HCT116 (cell line): ENCODE results near the gene TMC6. TPM values are rescaled to one million over a fixed set of nuclear protein-coding genes. Genes with fewer than 3 reads are reported as not detected.

Source experiments
- ATAC-seq: fragments of 200-7000 bp; cut with Tn5 transposase; 2 replicates; pipeline ENCODE4 v1.9.1; 2020; ENCODE audit warnings: mild to moderate bottlenecking, moderate library complexity
- BruUV-seq: library from RNA; stranded (reverse); fragments of 400-500 nt; replicated peaks from 2 replicates; lab custom pipeline; 2021; lab: Mats Ljungman, UMichigan
- CTCF ChIA-PET: fragments of 300-600 bp; sonication (Branson Sonifier 250); formaldehyde crosslinking; loops from one replicate; lab custom pipeline; 2021; ENCODE audit warnings: antibody characterized with exemption; lab: Charles Lee
- POLR2A ChIA-PET: fragments of 300-600, 350-600 bp; sonication (Branson Sonifier 250); formaldehyde crosslinking; loops from one replicate; lab custom pipeline; 2021; ENCODE audit warnings: antibody characterized with exemption; lab: Charles Lee
- RAD21 ChIA-PET, 2 experiments: fragments of 300-600 bp; sonication (Branson Sonifier 250); formaldehyde crosslinking; loops; one replicate each; lab custom pipeline; 2023; ENCODE audit warnings: low total read pairs in 2 of 2; ENCODE audit not compliant: uncharacterized antibody in 2 of 2, unreplicated experiment in 2 of 2, low non-redundant PET in 1 of 2; lab: Charles Lee
- DNase-seq: peaks from one replicate; pipeline ENCODE4 v3.0.0-alpha.2; 2010; ENCODE audit warnings: low read depth, low spot score
- H2AFZ ChIP-seq: fragments of 200-600 bp; shearing (Covaris generic), sonication (generic); 2 replicates; pipeline ENCODE4 v1.6.1; 2017; ENCODE audit warnings: low read depth, mixed run types, mixed read lengths, antibody characterized with exemption, low read length; ENCODE audit not compliant: poor library complexity, severe bottlenecking
- H3K27ac ChIP-seq: 2 replicates; pipeline ENCODE4 v1.5.1; 2012; ENCODE audit warnings: low read depth, low read length
- H3K27me3 ChIP-seq: fragments of 200-600 bp; sonication (generic); 2 replicates; pipeline ENCODE4 v1.6.1; 2016; ENCODE audit warnings: mixed run types, low read length, mixed read lengths; ENCODE audit not compliant: insufficient read depth
- H3K36me3 ChIP-seq, 2 experiments: fragments of 200-500 bp in 1 of 2; fragments of 200-600 bp in 1 of 2; sonication (Bioruptor generic) in 1 of 2; sonication (generic) in 1 of 2; 2 replicates each; pipeline versions ENCODE4 v1.5.1 to v1.6.1; 2014 to 2016; ENCODE audit warnings: low read length in 2 of 2, inconsistent platforms in 1 of 2, mixed read lengths in 1 of 2, mixed run types in 1 of 2; ENCODE audit not compliant: insufficient read depth in 2 of 2, control insufficient read depth in 1 of 2
- H3K4me1 ChIP-seq, 2 experiments: fragments of 200-600 bp in 1 of 2; sonication (generic) in 1 of 2; 2 replicates each; pipeline versions ENCODE4 v1.5.1 to v1.6.1; 2012 to 2017; ENCODE audit warnings: low read length in 2 of 2, inconsistent platforms in 1 of 2, mild to moderate bottlenecking in 1 of 2, mixed read lengths in 1 of 2, mixed run types in 1 of 2, moderate library complexity in 1 of 2; ENCODE audit not compliant: insufficient read depth in 2 of 2, control insufficient read depth in 1 of 2
- H3K4me2 ChIP-seq: fragments of 200-600 bp; sonication (generic); 2 replicates; pipeline ENCODE4 v1.6.1; 2017; ENCODE audit warnings: mixed run types, low read length, mixed read lengths
- H3K4me3 ChIP-seq, 2 experiments: fragments of 200-600 bp in 1 of 2; sonication (generic) in 1 of 2; replicated peaks in 1 of 2; 2 replicates each; pipeline ENCODE4 v1.5.1; 2011 to 2016; ENCODE audit warnings: low read length in 2 of 2, control low read depth in 1 of 2, low read depth in 1 of 2, mild to moderate bottlenecking in 1 of 2, mixed read lengths in 1 of 2, mixed run types in 1 of 2
- H3K79me2 ChIP-seq: fragments of 200-600 bp; sonication (generic); 2 replicates; pipeline ENCODE4 v1.6.1; 2017; ENCODE audit warnings: mild to moderate bottlenecking, mixed run types, low read length, moderate library complexity, mixed read lengths; ENCODE audit not compliant: insufficient read depth
- H3K9ac ChIP-seq: fragments of 200-600 bp; sonication (generic); 2 replicates; pipeline ENCODE4 v1.6.1; 2016; ENCODE audit warnings: low read length, mixed read lengths
- H3K9me2 ChIP-seq: fragments of 200-600 bp; sonication (generic), shearing (Covaris generic); 2 replicates; pipeline ENCODE4 v1.6.1; 2017; ENCODE audit warnings: mixed run types, mild to moderate bottlenecking, moderate library complexity; ENCODE audit not compliant: insufficient read depth
- H3K9me3 ChIP-seq, 2 experiments: fragments of 200-500 bp in 1 of 2; fragments of 200-600 bp in 1 of 2; sonication (Bioruptor generic) in 1 of 2; sonication (generic) in 1 of 2; 2 replicates each; pipeline ENCODE4 v1.6.1; 2014 to 2017; ENCODE audit warnings: low read length in 2 of 2, mixed read lengths in 2 of 2, inconsistent platforms in 1 of 2, low read depth in 1 of 2, mild to moderate bottlenecking in 1 of 2, mixed run types in 1 of 2, moderate library complexity in 1 of 2; ENCODE audit not compliant: control insufficient read depth in 1 of 2, insufficient read depth in 1 of 2
- H4K20me1 ChIP-seq: fragments of 200-600 bp; sonication (generic), shearing (Covaris generic); 2 replicates; pipeline ENCODE4 v1.6.1; 2017; ENCODE audit warnings: mixed run types, mild to moderate bottlenecking, moderate library complexity; ENCODE audit not compliant: insufficient read depth
- EGR1 ChIP-seq: IDR thresholded peaks from 2 replicates; pipeline ENCODE4 v1.6.1; 2012; ENCODE audit warnings: low read depth
- ELF1 ChIP-seq: IDR thresholded peaks from 2 replicates; pipeline ENCODE4 v1.6.1; 2012; ENCODE audit warnings: low read depth, borderline replicate concordance
- FOSL1 ChIP-seq: IDR thresholded peaks from 2 replicates; pipeline ENCODE4 v1.6.1; 2012; ENCODE audit warnings: low read depth
- JUND ChIP-seq: IDR thresholded peaks from 2 replicates; pipeline ENCODE4 v1.6.1; 2012
- POLR2A ChIP-seq: IDR thresholded peaks from 2 replicates; pipeline ENCODE4 v1.7.0; 2011; ENCODE audit warnings: borderline replicate concordance; ENCODE audit not compliant: insufficient read depth, insufficient read length; ENCODE audit errors: extremely low read depth
- POLR2AphosphoS5 ChIP-seq: IDR thresholded peaks from 2 replicates; pipeline ENCODE4 v1.6.1; 2011; ENCODE audit warnings: mild to moderate bottlenecking, low read depth, low read length, moderate library complexity
- RAD21 ChIP-seq: IDR thresholded peaks from 2 replicates; pipeline ENCODE4 v1.6.1; 2012; ENCODE audit warnings: low read depth, mild to moderate bottlenecking
- SRF ChIP-seq: IDR thresholded peaks from 2 replicates; pipeline ENCODE4 v1.6.1; 2012; ENCODE audit warnings: low read depth
- TCF7L2 ChIP-seq: IDR thresholded peaks from 2 replicates; pipeline ENCODE4 v1.7.0; 2011; ENCODE audit warnings: borderline replicate concordance, inconsistent platforms; ENCODE audit not compliant: insufficient read depth, insufficient read length; ENCODE audit errors: extremely low read depth
- intact Hi-C: fragments of 100-400 bp; cut with micrococcal nuclease; formaldehyde crosslinking; loops from 2 replicates; pipeline ENCODE4 v1.10.0; 2022
- total RNA-seq: library from RNA; stranded (reverse); gene quantifications from one replicate; pipeline ENCODE4 v1.2.1, GENCODE V29; 2021; ENCODE audit not compliant: unreplicated experiment
- TF ChIP-seq, protein P1 (sequence below): IDR thresholded peaks from 2 replicates; pipeline ENCODE4 v1.6.1; 2012; ENCODE audit warnings: low read depth
- TF ChIP-seq, protein P2 (sequence below), 3 experiments: fragments of 200-600 bp in 1 of 3; sonication (generic) in 1 of 3; IDR thresholded peaks in 2 of 3; conservative IDR thresholded peaks in 1 of 3; 2 replicates each; pipeline ENCODE4 v1.5.1; 2012 to 2017; ENCODE audit warnings: low read depth in 2 of 3, low read length in 2 of 3, antibody characterized with exemption in 1 of 3, borderline replicate concordance in 1 of 3, control low read depth in 1 of 3, mild to moderate bottlenecking in 1 of 3, mixed read lengths in 1 of 3, mixed run types in 1 of 3, moderate library complexity in 1 of 3; ENCODE audit not compliant: insufficient read depth in 1 of 3

TMC6 gene
- total RNA-seq, 1 experiment from 2014 or later = 142 TPM

DNA sequence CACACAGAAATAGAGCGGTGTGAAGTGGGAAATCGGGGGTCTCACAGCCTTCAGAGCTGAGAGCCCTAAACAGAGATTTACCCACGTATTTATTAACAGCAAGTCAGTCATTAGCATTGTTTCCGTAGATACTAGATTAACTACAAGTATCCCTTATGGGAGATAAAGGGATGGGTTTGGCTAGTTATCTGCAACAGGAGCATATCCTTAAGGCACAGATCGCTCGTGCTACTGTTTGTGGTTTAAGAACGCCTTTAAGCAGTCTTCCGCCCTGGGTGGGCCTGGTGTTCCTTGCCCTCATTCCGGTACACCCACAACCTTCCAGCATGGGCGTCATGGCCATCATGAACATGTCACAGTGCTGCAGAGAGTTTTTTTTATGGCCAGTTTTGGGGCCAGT is 27.0 kb downstream of the TMC6 start:
- Histone ChIP-seq H3K4me3 (no peak overlapping the region), H3K9me2 (no peaks in the 10 kb centered on the region), H3K27ac (no peak overlapping the region), H3K36me3 (peaks cover 10 to 15% of the 10 kb centered on the region in 2 experiments; a peak in 3 of 4 replicates), H3K4me1 (no peaks in the 10 kb centered on the region), H3K27me3 (no peaks in the 10 kb centered on the region), H2AFZ (no peak overlapping the region), H3K4me2 (no peak overlapping the region), H3K79me2 (no peaks in the 10 kb centered on the region), H3K9me3 (no peaks in the 10 kb centered on the region; a peak in 1 of 4 replicates), H4K20me1 (no peaks in the 10 kb centered on the region), H3K9ac (no peak overlapping the region)
- DNase-seq = no peak
- ChIA-PET POLR2A (interaction anchor here (0.5 kb wide), 1 partner anchor 81 kb away, joined by 3 read pairs; no protein-coding TSS in a partner anchor), RAD21 (no interaction called here), CTCF (no interaction called here)
- BruUV-seq = no TSS peak
- ATAC-seq = no peak
- TF ChIP-seq POLR2A (no peak), ELF1 (no peak), EGR1 (no peak), TCF7L2 (no peak)
- TF ChIP-seq, protein P1, sequence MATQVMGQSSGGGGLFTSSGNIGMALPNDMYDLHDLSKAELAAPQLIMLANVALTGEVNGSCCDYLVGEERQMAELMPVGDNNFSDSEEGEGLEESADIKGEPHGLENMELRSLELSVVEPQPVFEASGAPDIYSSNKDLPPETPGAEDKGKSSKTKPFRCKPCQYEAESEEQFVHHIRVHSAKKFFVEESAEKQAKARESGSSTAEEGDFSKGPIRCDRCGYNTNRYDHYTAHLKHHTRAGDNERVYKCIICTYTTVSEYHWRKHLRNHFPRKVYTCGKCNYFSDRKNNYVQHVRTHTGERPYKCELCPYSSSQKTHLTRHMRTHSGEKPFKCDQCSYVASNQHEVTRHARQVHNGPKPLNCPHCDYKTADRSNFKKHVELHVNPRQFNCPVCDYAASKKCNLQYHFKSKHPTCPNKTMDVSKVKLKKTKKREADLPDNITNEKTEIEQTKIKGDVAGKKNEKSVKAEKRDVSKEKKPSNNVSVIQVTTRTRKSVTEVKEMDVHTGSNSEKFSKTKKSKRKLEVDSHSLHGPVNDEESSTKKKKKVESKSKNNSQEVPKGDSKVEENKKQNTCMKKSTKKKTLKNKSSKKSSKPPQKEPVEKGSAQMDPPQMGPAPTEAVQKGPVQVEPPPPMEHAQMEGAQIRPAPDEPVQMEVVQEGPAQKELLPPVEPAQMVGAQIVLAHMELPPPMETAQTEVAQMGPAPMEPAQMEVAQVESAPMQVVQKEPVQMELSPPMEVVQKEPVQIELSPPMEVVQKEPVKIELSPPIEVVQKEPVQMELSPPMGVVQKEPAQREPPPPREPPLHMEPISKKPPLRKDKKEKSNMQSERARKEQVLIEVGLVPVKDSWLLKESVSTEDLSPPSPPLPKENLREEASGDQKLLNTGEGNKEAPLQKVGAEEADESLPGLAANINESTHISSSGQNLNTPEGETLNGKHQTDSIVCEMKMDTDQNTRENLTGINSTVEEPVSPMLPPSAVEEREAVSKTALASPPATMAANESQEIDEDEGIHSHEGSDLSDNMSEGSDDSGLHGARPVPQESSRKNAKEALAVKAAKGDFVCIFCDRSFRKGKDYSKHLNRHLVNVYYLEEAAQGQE = no peak
- intact Hi-C loops = no loop called here

DNA sequence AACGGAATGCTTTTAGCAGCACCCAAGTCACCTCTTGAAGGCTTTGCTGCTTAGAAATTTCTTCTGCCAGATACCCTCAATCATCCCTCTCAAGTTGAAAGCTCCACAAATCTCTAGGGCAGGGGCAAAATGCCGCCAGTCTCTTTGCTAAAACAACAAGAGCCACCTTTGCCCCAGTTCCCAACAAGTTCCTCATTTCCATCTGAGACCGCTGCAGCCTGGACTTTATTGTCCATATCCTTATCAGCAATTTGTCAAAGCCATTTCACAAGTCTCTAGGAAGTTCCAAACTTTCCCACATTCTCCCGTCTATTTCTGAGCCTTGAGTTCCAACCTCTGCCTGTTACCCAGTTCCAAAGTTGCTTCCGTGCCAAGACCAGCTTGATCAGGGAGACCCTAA is 27.4 kb downstream of the TMC6 start:
- Histone ChIP-seq H4K20me1 (no peaks in the 10 kb centered on the region), H2AFZ (no peak overlapping the region), H3K4me3 (no peak overlapping the region), H3K27ac (no peak overlapping the region), H3K9ac (no peak overlapping the region), H3K4me1 (no peaks in the 10 kb centered on the region), H3K9me2 (no peaks in the 10 kb centered on the region), H3K4me2 (no peak overlapping the region), H3K79me2 (no peaks in the 10 kb centered on the region), H3K9me3 (no peaks in the 10 kb centered on the region; a peak in 1 of 4 replicates), H3K27me3 (no peaks in the 10 kb centered on the region), H3K36me3 (peaks cover 10 to 15% of the 10 kb centered on the region in 2 experiments; a peak in 3 of 4 replicates)
- POLR2A ChIA-PET = no interaction called here
- no peak for DNase-seq
- ATAC-seq = no peak
- intact Hi-C loops = no loop called here
- RAD21 ChIA-PET = no interaction called here
- CTCF ChIA-PET = no interaction called here
- no TSS peak for BruUV-seq
- TF ChIP-seq, protein P2, sequence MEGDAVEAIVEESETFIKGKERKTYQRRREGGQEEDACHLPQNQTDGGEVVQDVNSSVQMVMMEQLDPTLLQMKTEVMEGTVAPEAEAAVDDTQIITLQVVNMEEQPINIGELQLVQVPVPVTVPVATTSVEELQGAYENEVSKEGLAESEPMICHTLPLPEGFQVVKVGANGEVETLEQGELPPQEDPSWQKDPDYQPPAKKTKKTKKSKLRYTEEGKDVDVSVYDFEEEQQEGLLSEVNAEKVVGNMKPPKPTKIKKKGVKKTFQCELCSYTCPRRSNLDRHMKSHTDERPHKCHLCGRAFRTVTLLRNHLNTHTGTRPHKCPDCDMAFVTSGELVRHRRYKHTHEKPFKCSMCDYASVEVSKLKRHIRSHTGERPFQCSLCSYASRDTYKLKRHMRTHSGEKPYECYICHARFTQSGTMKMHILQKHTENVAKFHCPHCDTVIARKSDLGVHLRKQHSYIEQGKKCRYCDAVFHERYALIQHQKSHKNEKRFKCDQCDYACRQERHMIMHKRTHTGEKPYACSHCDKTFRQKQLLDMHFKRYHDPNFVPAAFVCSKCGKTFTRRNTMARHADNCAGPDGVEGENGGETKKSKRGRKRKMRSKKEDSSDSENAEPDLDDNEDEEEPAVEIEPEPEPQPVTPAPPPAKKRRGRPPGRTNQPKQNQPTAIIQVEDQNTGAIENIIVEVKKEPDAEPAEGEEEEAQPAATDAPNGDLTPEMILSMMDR (IDR thresholded peaks at IDR 0.05 in 2 of 3, conservative IDR thresholded peaks at IDR 0.05 in 1 of 3; ENCODE audit: borderline replicate concordance in 1 of 3, insufficient read depth in 1 of 3, low read depth in 2 of 3, low read length in 2 of 3) = no peak
- TF ChIP-seq, protein P1 = no peak
- no peak for TF ChIP-seq JUND
- TF ChIP-seq RAD21 = no peak
- TF ChIP-seq POLR2AphosphoS5 = no peak
- no peak for TF ChIP-seq SRF
- no peak for TF ChIP-seq FOSL1
